Measurements from ENCODE around the gene CHPT1. TPM values are rescaled to one million over a fixed set of nuclear protein-coding genes. Genes with fewer than 3 reads are reported as not detected.

The CHPT1 gene
- total RNA-seq, 4 donors from 2014 or later = 160 to 272 (median 228) TPM

GRCh38 chr12:101720118-101720517 is 22.7 kb downstream of the CHPT1 start:
- no peaks in the 10 kb centered on the region for H3K9me3 ChIP-seq
- H3K27ac ChIP-seq = no peak overlapping the region
- TF ChIP-seq CTCF (IDR thresholded peaks at IDR 0.05) (no peak), EP300 (IDR thresholded peaks at IDR 0.05) (no peak), POLR2A (IDR thresholded peaks at IDR 0.05) (no peak)
- H3K4me3 ChIP-seq = no peak overlapping the region
- peaks cover 0 to 11% (median 0%) of the 10 kb centered on the region in 4 donors for H3K4me1 ChIP-seq
- no peaks in the 10 kb centered on the region for H3K27me3 ChIP-seq
- no peak for DNase-seq (ENCODE audit: low spot score in 2 of 2)
- peaks cover 0 to 40% (median 5%) of the 10 kb centered on the region in 3 donors for H3K36me3 ChIP-seq

- H3K36me3 ChIP-seq = peaks cover 0 to 58% (median 5%) of the 10 kb centered on the region in 3 donors
Observed at GRCh38 chr12:101722392-101722791, 25.0 kb downstream of the CHPT1 start.

GRCh38 chr12:101727098-101727497 is 29.7 kb downstream of the CHPT1 start:
- Histone ChIP-seq H3K4me3 (no peak overlapping the region), H3K4me1 (no peaks in the 10 kb centered on the region), H3K36me3 (peaks cover 0 to 78% (median 5%) of the 10 kb centered on the region in 3 donors), H3K27me3 (no peaks in the 10 kb centered on the region), H3K9me3 (no peaks in the 10 kb centered on the region), H3K27ac (no peak overlapping the region)
- no peak for DNase-seq (ENCODE audit: low spot score in 2 of 2)
- TF ChIP-seq CTCF (IDR thresholded peaks at IDR 0.05) = no peak
- no peak for TF ChIP-seq EP300 (IDR thresholded peaks at IDR 0.05)
- TF ChIP-seq POLR2A (IDR thresholded peaks at IDR 0.05) = no peak

More at GRCh38 chr12:101722392-101722791, 25.0 kb downstream of the CHPT1 start:
- H3K4me1 ChIP-seq = no peaks in the 10 kb centered on the region
- no peak overlapping the region for H3K4me3 ChIP-seq
- DNase-seq (ENCODE audit: low spot score in 2 of 2) = no peak
- H3K27ac ChIP-seq = no peak overlapping the region
- 96 to 98% methylated on average over 4 of the region's 4 CpGs for WGBS, 2 donors
- no peaks in the 10 kb centered on the region for H3K27me3 ChIP-seq
- no peaks in the 10 kb centered on the region for H3K9me3 ChIP-seq
- TF ChIP-seq POLR2A (IDR thresholded peaks at IDR 0.05) (no peak), CTCF (IDR thresholded peaks at IDR 0.05) (no peak), EP300 (IDR thresholded peaks at IDR 0.05) (no peak)

GRCh38 chr12:101729842-101730241 is 32.4 kb downstream of the CHPT1 start:
- H3K27ac ChIP-seq = no peak overlapping the region
- H3K36me3 ChIP-seq = peaks cover 0 to 78% (median 0%) of the 10 kb centered on the region in 3 donors
- no peaks in the 10 kb centered on the region for H3K9me3 ChIP-seq
- DNase-seq (ENCODE audit: low spot score in 2 of 2) = no peak
- no peaks in the 10 kb centered on the region for H3K4me1 ChIP-seq
- no peak for TF ChIP-seq CTCF (IDR thresholded peaks at IDR 0.05)
- TF ChIP-seq EP300 (IDR thresholded peaks at IDR 0.05) = no peak
- TF ChIP-seq POLR2A (IDR thresholded peaks at IDR 0.05) = no peak
- H3K4me3 ChIP-seq = no peak overlapping the region
- H3K27me3 ChIP-seq = no peaks in the 10 kb centered on the region

- H3K27me3 ChIP-seq = no peaks in the 10 kb centered on the region
- H3K4me3 ChIP-seq = no peak overlapping the region
- H3K9me3 ChIP-seq = no peaks in the 10 kb centered on the region
- DNase-seq (ENCODE audit: low spot score in 2 of 2) = no peak
- peaks cover 0 to 64% (median 0%) of the 10 kb centered on the region in 3 donors for H3K36me3 ChIP-seq
- H3K4me1 ChIP-seq = no peaks in the 10 kb centered on the region
- 95 to 100% methylated on average over 1 of the region's 1 CpG for WGBS, 2 donors
- TF ChIP-seq POLR2A (IDR thresholded peaks at IDR 0.05) (no peak), CTCF (IDR thresholded peaks at IDR 0.05) (no peak), EP300 (IDR thresholded peaks at IDR 0.05) (no peak)
- H3K27ac ChIP-seq = no peak overlapping the region
Observed at GRCh38 chr12:101732318-101732717, 34.9 kb downstream of the CHPT1 start.
